Sigmoid colon (tissue), 7 donors: ENCODE measurements around the gene ARHGAP28. TPM values are rescaled to one million over a fixed set of nuclear protein-coding genes. Genes with fewer than 3 reads are reported as not detected.

Experiments
- DNase-seq: peaks from one replicate; pipeline ENCODE4 v3.0.0-alpha.2; 2019
- H3K27ac ChIP-seq, 4 donors: fragments of 200-600 bp; sonication (generic); one replicate each; pipeline ENCODE4 v1.5.1; 2016 to 2019; ENCODE audit warnings: mild to moderate bottlenecking in 1 of 4
- H3K27me3 ChIP-seq, 3 donors: fragments of 200-600 bp; sonication (generic); one replicate each; pipeline ENCODE4 v1.5.1; 2019; ENCODE audit warnings: mild to moderate bottlenecking in 1 of 3
- H3K36me3 ChIP-seq, 4 donors: fragments of 200-600 bp; sonication (generic); one replicate each; pipeline ENCODE4 v1.5.1; 2016 to 2019
- H3K4me1 ChIP-seq, 4 donors: fragments of 200-600 bp; sonication (generic); one replicate each; pipeline ENCODE4 v1.5.1; 2017 to 2019
- H3K4me3 ChIP-seq, 4 donors: fragments of 200-600 bp; sonication (generic); one replicate each; pipeline ENCODE4 v1.5.1; 2017 to 2019; ENCODE audit warnings: mild to moderate bottlenecking in 2 of 4, moderate library complexity in 1 of 4
- H3K9me3 ChIP-seq, 4 donors: fragments of 200-600 bp in 3 of 4; sonication (generic) in 3 of 4; one replicate each; pipeline versions ENCODE4 v1.5.1 to v1.6.1; 2013 to 2019
- CTCF ChIP-seq, 4 experiments: fragments of 450-650 bp in 3 of 4; fragments of 200-600 bp in 1 of 4; IDR thresholded peaks; one replicate each; pipeline ENCODE4 v1.5.1; 2016 to 2019; ENCODE audit warnings: antibody characterized with exemption in 4 of 4, mild to moderate bottlenecking in 3 of 4, moderate library complexity in 2 of 4
- EP300 ChIP-seq, 4 donors: sonication (generic); formaldehyde crosslinking; IDR thresholded peaks; one replicate each; pipeline ENCODE4 v1.6.1; 2017; ENCODE audit warnings: antibody characterized with exemption in 4 of 4
- POLR2AphosphoS5 ChIP-seq, 4 donors: sonication (generic); formaldehyde crosslinking; IDR thresholded peaks; one replicate each; pipeline ENCODE4 v1.6.1; 2017; ENCODE audit warnings: antibody characterized with exemption in 4 of 4
- WGBS, 2 donors: extraction: QIAGEN DNeasy Blood & Tissue Kit; methylation state at CpG; one replicate each; pipeline ENCODE4 v1.1.7; 2013; 5-methylcytosine and 5-hydroxymethylcytosine counted together
- intact Hi-C: fragments of 100-400 bp; cut with DNase I; formaldehyde crosslinking; loops from one replicate; pipeline ENCODE4 v1.15.1; 2023
- polyA plus RNA-seq, 3 donors: library from polyadenylated mRNA; stranded (reverse); fragments of 200-250 nt; gene quantifications; one replicate each; pipeline ENCODE4 v1.2.3, GENCODE V29; 2013
- small RNA-seq, 3 donors: library from RNA; depleted of rRNA; stranded (forward); fragments of <200 nt; gene quantifications; one replicate each; pipeline ENCODE3, GENCODE V24; 2016
- total RNA-seq, 4 donors: library from RNA; depleted of rRNA; stranded (reverse); fragments of >200 nt; gene quantifications; one replicate each; pipeline ENCODE4 v1.1.0, GENCODE V29; 2016
- donor health status: healthy with polysubstance abuse.
- donor health status: Bipolar disorder and iron deficiency.
- donor health status: healthy.

ARHGAP28 gene
- total and polyA plus RNA-seq, 7 donors: 0.23 to 13.2 (median 4.3) TPM

GRCh38 chr18:6963452-6964097 is 234.1 kb downstream of the ARHGAP28 start:
- Histone ChIP-seq H3K36me3 (no peaks in the 10 kb centered on the region), H3K4me1 (no peaks in the 10 kb centered on the region), H3K4me3 (no peak overlapping the region), H3K27me3 (no peaks in the 10 kb centered on the region), H3K27ac (no peak overlapping the region), H3K9me3 (no peaks in the 10 kb centered on the region)
- no peak for DNase-seq
- 88 to 90% methylated on average over 2 of the region's 2 CpGs for WGBS, 2 donors
- intact Hi-C loops: no loop called here
- no peak for TF ChIP-seq POLR2AphosphoS5 (IDR thresholded peaks at IDR 0.05)
- TF ChIP-seq EP300 (IDR thresholded peaks at IDR 0.05): no peak
- TF ChIP-seq CTCF (IDR thresholded peaks at IDR 0.05): no peak

Small RNA genes lying within 50 kb of the gene (small RNA-seq; reads per million reads assigned to genes)
- 0 reads per million in 3 donors for gene RNU6-916P
